HepG2 (cell line): ENCODE measurements around the gene AFAP1. TPM values are rescaled to one million over a fixed set of nuclear protein-coding genes. Genes with fewer than 3 reads are reported as not detected.

Experiments used
- BRF2 ChIP-seq: sonication (generic); formaldehyde crosslinking; IDR thresholded peaks from 2 replicates; pipeline ENCODE4 v1.8.1; 2022; ENCODE audit warnings: mild to moderate bottlenecking, missing genetic modification reagents
- CBX2 ChIP-seq, 2 experiments: fragments of 200-600 bp in 1 of 2; sonication (generic); formaldehyde crosslinking in 1 of 2; IDR thresholded peaks; 2 replicates each; pipeline versions ENCODE4 v1.7.0 to v1.8.1; 2018 to 2022; ENCODE audit warnings: low read depth in 2 of 2, low read length in 1 of 2, mild to moderate bottlenecking in 1 of 2, missing genetic modification reagents in 1 of 2
- NR0B2 ChIP-seq: sonication (generic); formaldehyde crosslinking; IDR thresholded peaks from 2 replicates; pipeline ENCODE4 v1.4.0; 2020; ENCODE audit warnings: mild to moderate bottlenecking, missing genetic modification reagents
- TCF7L2 ChIP-seq: IDR thresholded peaks from 2 replicates; pipeline ENCODE4 v1.6.1; 2011; ENCODE audit warnings: mild to moderate bottlenecking, low read depth, low read length, moderate library complexity
- THAP11 ChIP-seq: IDR thresholded peaks from 2 replicates; pipeline ENCODE4 v1.6.1; 2016; ENCODE audit warnings: missing biosample characterization, missing genetic modification reagents
- ZBTB14 ChIP-seq: sonication (generic); formaldehyde crosslinking; IDR thresholded peaks from 2 replicates; pipeline ENCODE4 v1.4.0; 2020; ENCODE audit warnings: missing genetic modification reagents
- ZMAT5 ChIP-seq: sonication (generic); formaldehyde crosslinking; IDR thresholded peaks from 2 replicates; pipeline ENCODE4 v1.5.0; 2020; ENCODE audit warnings: mild to moderate bottlenecking, low read depth, missing genetic modification reagents, borderline replicate concordance
- ZNF101 ChIP-seq: sonication (generic); formaldehyde crosslinking; IDR thresholded peaks from 2 replicates; pipeline ENCODE4 v1.4.0; 2020; ENCODE audit warnings: mild to moderate bottlenecking, low read depth, missing genetic modification reagents, borderline replicate concordance
- ZNF407 ChIP-seq: sonication (generic); formaldehyde crosslinking; IDR thresholded peaks from one replicate; pipeline ENCODE4 v1.5.1; 2020; ENCODE audit warnings: mild to moderate bottlenecking, missing genetic modification reagents; ENCODE audit errors: not compliant biosample characterization
- ZNF558 ChIP-seq: sonication (generic); formaldehyde crosslinking; IDR thresholded peaks from 2 replicates; pipeline ENCODE4 v1.9.0; 2022; ENCODE audit warnings: mild to moderate bottlenecking, missing genetic modification reagents, borderline replicate concordance
- polyA plus RNA-seq, 8 experiments: library from polyadenylated mRNA; depleted of rRNA in 3 of 8; stranded (reverse) in 7 of 8; unstranded in 1 of 8; fragments of >200 nt; fragmentation: Illumina TruSeq in 4 of 8; extraction: Trizol in 4 of 8; gene quantifications; 2 replicates each; pipeline versions ENCODE4 v1.2.1 to v1.2.3, GENCODE V29; 2011 to 2016; ENCODE audit warnings: low read depth in 4 of 8, missing spikeins in 1 of 8, mixed read lengths in 1 of 8; ENCODE audit not compliant: insufficient read depth in 1 of 8
- total RNA-seq, 5 experiments: library from RNA; depleted of rRNA; stranded (reverse); fragments of >200 nt; fragmentation: Illumina TruSeq; extraction: Trizol; gene quantifications; 2 replicates each; pipeline ENCODE4 v1.2.3, GENCODE V29; 2016; ENCODE audit warnings: low read depth in 1 of 5
- TF ChIP-seq, protein P1 (sequence below): sonication (generic); formaldehyde crosslinking; conservative IDR thresholded peaks from 2 replicates; pipeline ENCODE4 v1.8.1; 2023; ENCODE audit warnings: missing genetic modification reagents
- TF ChIP-seq, protein P2 (sequence below): IDR thresholded peaks from 2 replicates; pipeline ENCODE4 v1.6.1; 2016; ENCODE audit warnings: low read depth, borderline replicate concordance
- TF ChIP-seq, protein P3 (sequence below): conservative IDR thresholded peaks from 2 replicates; pipeline ENCODE4 v1.6.1; 2018; ENCODE audit warnings: missing genetic modification reagents

Gene AFAP1
- total and polyA plus RNA-seq, 2 of the 13 experiments (the other 11 are each of a cell fraction or from before 2014, with no cell fraction given), result 2.5 TPM

GRCh38 chr4:7985891-7986441 lies 46.3 kb upstream of the AFAP1 start (continued):
- TF ChIP-seq, protein P1, sequence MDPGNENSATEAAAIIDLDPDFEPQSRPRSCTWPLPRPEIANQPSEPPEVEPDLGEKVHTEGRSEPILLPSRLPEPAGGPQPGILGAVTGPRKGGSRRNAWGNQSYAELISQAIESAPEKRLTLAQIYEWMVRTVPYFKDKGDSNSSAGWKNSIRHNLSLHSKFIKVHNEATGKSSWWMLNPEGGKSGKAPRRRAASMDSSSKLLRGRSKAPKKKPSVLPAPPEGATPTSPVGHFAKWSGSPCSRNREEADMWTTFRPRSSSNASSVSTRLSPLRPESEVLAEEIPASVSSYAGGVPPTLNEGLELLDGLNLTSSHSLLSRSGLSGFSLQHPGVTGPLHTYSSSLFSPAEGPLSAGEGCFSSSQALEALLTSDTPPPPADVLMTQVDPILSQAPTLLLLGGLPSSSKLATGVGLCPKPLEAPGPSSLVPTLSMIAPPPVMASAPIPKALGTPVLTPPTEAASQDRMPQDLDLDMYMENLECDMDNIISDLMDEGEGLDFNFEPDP, result no peak
- no peak for TF ChIP-seq ZBTB14 (CRISPR knock-in tag)
- TF ChIP-seq, protein P2, sequence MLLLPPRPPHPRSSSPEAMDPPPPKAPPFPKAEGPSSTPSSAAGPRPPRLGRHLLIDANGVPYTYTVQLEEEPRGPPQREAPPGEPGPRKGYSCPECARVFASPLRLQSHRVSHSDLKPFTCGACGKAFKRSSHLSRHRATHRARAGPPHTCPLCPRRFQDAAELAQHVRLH, result no peak
- TF ChIP-seq TCF7L2, result no peak
- TF ChIP-seq ZNF407 (CRISPR knock-in tag), result no peak
- no peak for TF ChIP-seq THAP11 (CRISPR knock-in tag)
- no peak for TF ChIP-seq ZNF558 (CRISPR knock-in tag)
- no peak for TF ChIP-seq BRF2 (CRISPR knock-in tag)
- TF ChIP-seq, protein P3, sequence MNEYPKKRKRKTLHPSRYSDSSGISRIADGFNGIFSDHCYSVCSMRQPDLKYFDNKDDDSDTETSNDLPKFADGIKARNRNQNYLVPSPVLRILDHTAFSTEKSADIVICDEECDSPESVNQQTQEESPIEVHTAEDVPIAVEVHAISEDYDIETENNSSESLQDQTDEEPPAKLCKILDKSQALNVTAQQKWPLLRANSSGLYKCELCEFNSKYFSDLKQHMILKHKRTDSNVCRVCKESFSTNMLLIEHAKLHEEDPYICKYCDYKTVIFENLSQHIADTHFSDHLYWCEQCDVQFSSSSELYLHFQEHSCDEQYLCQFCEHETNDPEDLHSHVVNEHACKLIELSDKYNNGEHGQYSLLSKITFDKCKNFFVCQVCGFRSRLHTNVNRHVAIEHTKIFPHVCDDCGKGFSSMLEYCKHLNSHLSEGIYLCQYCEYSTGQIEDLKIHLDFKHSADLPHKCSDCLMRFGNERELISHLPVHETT, result no peak
- no peak for TF ChIP-seq CBX2 (IDR thresholded peaks at IDR 0.05; ENCODE audit: low read depth, low read length)
- TF ChIP-seq CBX2 (CRISPR knock-in tag; IDR thresholded peaks at IDR 0.05; ENCODE audit: low read depth), result no peak
- no peak for TF ChIP-seq NR0B2 (CRISPR knock-in tag)
- TF ChIP-seq ZNF101 (CRISPR knock-in tag), result no peak
- TF ChIP-seq ZMAT5 (CRISPR knock-in tag), result no peak
